GM19043 (cell line): ENCODE data around the gene DCST1.

ENCODE experiments used
- ATAC-seq: cut with Tn5 transposase; IDR thresholded peaks from one replicate; pipeline ENCODE4 v1.9.1; 2021; ENCODE audit warnings: low read depth; ENCODE audit not compliant: unreplicated experiment

DCST1 gene

GRCh38 chr1:155030243-155030795 is 3.3 kb upstream of the DCST1 start:
- ATAC-seq = no peak

GRCh38 chr1:155030899-155031298 is 2.7 kb upstream of the DCST1 start:
- no peak for ATAC-seq

DNA sequence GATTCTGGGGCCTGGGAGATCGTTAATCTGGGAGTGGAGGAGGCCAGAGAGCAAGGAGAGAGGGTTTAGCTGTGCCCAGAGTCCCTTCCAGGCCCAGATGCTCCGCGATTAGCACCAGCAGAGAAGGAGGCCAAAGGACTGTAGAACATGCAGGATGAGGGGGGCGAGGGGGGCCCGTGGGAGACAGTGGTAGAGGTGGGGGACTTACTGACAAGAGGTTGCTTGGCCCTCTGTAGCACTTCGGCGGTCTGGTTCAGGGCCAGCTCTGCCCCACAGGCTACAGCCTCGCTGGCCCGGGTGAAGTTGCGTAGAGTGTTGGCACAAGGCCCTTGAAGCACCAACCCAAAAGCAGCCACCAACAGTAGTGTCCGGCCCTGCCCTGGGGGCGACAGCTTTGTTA is 738 bp upstream of the DCST1 start:
- ATAC-seq = no peak

DNA sequence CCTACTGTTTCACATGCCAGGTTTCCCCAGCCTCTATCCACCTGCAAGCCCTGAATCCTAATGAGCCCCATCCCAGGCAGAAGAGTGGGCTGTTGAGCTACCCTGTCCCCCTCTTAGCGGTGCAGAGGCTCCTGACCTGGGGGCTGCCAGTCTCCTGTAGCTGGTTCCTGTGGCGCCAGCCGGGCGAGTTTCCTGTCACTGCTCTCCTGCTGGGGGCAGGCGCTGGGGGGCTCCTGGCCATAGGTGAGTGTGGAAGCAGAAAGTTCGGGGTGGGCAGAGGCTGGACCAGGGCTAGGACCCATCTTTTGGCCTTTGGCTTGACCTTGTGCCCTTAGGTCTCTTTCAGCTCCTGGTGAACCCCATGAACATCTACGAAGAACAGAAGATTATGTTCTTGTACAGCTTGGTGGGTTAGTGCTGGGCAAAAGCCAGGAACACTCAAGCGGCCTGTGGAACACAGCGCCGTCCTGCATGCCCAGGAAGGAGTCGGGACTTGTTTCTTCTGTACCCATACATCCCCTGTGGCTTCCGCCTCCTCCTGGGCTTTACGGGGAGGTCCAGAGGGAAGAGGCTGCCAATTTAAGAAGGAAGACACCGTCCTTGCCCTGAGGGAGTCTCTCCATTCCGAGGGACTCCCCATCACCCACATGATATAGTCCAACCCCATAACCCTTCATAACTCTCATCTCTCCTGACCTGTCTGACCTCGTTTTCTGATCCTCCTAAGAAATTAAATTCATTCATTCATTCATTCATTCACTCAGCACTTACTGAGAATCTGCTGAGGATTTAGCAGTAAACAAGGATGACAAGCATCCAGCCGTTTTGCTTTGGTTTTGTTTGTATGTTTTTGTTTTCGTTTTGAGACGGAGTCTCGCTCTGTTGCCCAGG is 939 bp downstream of the DCST1 start:
- ATAC-seq = no peak

DNA sequence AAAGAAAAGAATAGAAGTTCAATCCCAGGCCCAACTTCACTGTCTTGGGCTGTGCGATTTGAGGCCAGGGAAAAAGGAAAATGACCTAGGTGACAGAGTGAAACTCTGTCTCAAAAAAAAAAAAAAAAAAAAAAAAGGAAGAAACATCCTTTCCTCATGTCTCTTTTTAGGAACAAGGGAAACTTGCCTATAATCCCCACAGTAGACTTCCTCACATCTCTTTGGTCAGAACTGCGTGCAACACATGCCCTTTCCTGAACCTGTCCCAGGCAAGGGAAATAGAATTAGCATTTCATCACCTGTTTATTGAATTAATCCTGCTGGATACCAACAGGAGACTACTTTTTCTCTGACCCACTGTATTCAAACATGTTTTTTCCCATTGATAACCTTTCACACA is 2.3 kb downstream of the DCST1 start:
- ATAC-seq = no peak

- ATAC-seq = no peak
Measured at GRCh38 chr1:155037043-155037442, 3.4 kb downstream of the DCST1 start.

DNA sequence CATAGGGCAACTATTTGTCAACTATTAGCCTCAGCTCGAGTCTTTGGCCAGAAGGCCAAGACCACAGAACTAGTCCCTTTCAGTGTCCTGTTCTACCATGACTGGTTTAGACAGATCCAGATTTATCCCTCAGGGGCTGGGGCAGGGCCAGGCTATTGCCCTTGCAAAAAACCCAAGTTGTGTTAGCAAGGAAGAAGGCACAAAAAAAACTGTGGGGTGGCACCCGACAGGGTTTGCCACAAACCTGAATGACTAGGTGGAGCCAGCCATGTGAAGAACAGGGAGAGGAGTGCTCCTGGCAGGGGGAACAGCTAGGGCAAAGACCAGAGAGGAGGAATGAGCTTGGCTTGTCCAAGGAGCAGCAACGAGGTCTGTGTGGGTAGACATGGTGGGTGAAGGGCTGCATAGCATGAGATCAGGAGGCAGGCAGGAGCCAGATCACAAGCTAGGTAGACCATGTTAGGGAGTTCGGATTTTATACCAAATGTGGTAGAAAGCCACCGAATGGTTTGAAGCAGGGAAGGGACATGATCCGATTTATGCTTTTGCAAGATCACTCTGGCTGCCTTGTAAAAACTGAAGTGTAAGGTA is 4.3 kb downstream of the DCST1 start:
- no peak for ATAC-seq

- ATAC-seq = no peak
Measured at GRCh38 chr1:155038602-155039307, 5.1 kb downstream of the DCST1 start.

DNA sequence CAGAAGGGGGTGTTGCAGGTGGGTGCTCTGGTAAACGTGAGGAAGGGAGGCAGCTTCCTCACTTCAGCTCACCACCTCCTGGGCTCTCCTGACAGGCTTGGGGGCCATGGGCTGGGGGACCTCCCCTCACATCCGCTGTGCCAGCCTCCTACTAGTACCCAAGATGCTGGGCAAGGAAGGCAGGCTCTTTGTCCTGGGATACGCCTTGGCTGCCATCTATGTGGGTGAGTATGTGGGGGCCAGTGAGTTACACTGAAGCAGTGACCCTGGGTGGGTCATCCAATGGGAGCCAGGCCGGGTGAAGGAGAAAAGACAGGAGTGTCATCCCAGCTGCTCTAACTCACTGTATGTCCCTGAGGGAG is 5.7 kb downstream of the DCST1 start:
- no peak for ATAC-seq

GRCh38 chr1:155040358-155041093 is 6.9 kb downstream of the DCST1 start:
- ATAC-seq = no peak

DNA sequence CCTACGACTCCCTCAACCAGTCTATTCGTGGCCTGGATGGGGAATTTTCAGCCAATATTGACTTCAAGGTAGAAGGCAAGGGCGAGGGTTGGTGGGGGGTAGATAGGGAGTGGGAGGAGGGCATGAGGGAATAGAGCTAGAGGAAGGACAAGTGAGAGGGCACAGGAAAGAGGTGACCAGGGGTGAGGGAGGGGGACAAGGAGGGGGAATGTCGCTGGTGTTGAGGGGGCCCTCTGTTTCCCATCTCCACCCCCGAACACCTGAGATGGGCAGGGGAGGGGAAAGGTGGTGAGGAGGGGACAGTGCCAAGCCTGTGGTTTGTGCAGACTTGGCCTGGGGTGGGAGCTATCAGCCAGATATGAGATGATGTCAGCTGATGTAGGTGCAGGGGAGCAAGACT is 9.2 kb downstream of the DCST1 start:
- ATAC-seq = no peak

DNA sequence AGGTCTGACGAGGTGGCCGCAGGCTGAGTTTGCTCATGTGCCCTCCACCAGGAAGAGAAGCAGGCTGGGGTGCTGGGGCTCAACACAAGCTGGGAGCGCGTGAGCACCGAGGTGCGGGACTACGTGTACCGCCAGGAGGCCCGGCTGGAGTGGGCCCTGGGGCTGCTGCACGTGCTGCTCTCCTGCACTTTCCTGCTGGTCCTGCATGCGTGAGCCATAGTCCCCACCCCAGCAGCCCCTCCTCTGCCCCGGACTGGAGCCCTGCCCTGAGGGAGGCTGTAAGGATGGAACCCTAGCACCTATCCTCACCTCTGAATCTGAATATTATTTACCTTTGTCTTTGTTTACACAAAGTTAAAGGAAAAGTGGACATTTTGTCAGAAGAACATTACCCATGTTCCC is 9.7 kb downstream of the DCST1 start:
- no peak for ATAC-seq

DNA sequence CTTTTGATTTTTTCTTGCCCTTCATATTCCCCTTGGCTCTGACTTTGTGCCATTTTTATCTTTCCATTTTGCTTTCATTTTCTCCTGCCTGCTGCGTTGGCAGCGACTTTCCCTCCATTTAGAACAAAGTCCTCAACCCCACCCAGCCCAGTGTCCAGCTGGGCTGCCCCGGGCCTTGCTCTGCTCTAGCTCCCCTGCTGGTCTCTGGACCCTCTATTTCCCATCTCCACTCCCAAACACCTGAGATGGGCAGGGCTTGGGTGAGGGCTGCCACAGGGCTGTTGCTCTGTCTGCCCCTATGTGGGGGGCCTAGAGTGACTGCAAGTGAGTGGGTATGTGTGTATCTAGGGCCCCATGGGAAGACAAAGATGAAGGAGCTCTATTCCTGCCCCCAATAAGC is 10.2 kb downstream of the DCST1 start:
- no peak for ATAC-seq

GRCh38 chr1:155044365-155044764 is 10.7 kb downstream of the DCST1 start:
- ATAC-seq = no peak

DNA sequence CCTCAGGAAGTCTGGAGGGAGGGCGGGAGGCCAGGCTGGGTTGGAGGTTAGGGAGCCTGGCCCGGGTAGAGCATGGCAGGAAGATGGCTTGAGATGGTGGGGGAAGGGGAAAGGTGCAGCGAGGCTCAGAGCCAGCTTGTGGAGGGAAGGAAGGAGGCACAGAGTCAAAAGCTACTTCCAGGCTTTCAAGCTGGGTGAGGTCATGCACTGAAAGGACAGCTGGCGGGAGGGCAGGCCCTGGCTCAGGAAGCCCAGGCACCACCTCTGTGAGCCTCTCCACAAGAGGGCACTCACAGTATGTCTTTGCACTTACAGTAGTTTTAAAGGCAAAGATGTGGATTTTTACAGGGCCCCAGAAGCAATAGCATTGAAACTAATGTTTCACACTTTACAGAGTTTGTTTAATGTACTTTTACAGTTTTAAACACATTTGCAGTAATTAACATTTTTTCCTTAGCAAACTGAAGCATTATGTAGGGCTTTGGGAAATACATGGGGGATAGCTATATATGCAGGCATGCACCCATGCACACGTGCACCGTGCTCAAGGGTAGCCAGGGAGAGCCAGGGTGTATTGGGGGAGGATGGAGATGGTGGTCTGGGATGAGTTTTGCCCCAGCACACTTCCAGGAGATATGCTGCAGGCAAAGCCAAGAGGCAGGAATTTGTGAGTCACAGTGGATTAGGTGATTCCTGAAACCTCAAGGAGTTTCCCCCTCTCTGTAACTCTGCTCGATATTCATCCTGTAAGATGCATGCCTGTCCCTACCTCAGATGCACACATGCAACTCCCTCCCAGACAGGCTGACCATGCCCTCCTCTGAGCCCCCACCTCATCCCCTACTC is 11.4 kb downstream of the DCST1 start:
- ATAC-seq = no peak

DNA sequence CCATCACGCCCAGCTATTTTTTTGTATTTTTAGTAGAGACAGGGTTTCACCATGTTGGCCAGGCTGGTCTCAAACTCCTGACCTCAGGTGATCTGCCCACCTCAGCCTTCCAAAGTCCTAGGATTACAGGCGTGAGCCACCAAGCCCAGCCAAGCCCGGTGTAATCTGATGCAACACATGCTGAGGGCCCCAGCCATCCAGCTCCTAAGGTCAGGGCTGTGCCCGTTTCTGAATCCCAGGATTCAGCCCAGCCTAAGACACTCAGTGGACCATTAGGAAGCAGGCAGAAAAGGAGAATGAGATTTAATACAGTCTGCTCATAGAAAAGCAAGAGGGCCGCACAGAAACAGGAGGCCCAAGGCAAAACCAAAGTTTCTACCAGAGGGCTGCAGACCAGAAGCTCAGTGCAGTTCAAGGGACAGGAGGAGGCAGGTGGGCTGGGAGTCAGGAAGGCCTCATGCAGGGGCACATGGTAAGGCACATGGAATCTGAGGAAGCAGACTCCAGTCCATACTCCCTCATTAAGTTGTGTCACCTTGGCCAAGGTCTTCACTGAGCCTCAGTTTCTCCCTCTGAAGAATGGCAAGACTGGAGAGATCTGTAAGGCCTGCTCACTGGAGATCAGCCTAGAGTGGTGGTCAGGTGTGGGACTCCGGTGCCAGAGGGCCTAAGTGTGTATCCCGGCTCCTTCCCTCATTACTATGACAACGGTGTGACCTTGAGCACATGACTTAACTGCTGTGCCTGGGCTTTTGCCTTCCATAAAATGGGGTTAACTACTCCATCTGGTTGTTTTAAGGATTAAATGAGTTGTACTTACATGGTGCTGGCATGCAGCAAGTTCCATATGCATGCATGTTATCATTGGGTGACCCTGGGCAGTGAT is 15.1 kb downstream of the DCST1 start:
- no peak for ATAC-seq

DNA sequence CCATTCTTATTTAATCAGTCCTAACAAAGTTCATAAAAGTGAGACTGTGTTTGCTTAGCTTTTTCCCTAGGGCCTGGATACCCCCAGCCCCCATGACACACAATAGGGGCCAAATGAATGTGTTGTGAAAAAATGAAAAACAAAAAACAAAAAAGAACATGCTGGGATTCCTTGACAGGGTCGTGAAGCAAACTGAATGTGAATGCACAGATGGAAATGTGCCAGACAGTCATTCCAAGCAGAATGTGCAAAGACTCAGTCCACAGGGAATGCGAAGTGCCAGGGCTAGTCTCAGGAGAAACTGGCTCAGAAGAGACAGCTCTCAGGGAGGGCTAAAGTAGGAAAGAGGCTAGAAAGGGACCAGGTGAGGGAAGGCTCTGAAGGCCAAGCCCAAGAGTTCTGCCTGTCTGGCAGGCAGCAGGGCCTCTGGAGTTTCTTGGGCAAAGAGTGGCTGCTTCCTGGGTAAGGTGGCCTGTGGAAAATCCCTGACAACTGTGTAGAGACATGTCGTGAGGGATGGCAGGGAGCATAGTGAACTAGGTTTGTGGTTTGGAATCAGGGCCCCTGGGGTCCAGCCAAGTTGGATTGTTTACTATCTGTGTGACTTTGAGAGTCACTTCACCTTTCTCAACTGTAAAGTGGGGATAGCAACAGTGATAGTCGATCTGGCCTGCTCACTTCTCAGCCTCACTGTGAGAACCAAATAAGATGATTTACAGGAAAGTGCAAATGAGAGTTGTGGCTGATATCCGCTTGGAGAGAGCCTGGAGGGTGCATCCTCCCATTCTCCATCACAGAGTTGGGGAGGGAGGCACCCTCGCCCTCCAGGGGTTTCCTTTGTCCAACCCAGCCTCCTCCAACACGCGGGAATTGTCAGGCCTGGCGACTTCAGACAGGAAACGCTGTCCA is 16.3 kb downstream of the DCST1 start:
- no peak for ATAC-seq
